Cerebellar cortex (tissue), 1 donor: ENCODE results near the gene SIM1.

Experiments used
- DNase-seq: peaks from one replicate; pipeline ENCODE4 v3.0.0-alpha.2; 2015; ENCODE audit warnings: low spot score

The SIM1 gene, protein sequence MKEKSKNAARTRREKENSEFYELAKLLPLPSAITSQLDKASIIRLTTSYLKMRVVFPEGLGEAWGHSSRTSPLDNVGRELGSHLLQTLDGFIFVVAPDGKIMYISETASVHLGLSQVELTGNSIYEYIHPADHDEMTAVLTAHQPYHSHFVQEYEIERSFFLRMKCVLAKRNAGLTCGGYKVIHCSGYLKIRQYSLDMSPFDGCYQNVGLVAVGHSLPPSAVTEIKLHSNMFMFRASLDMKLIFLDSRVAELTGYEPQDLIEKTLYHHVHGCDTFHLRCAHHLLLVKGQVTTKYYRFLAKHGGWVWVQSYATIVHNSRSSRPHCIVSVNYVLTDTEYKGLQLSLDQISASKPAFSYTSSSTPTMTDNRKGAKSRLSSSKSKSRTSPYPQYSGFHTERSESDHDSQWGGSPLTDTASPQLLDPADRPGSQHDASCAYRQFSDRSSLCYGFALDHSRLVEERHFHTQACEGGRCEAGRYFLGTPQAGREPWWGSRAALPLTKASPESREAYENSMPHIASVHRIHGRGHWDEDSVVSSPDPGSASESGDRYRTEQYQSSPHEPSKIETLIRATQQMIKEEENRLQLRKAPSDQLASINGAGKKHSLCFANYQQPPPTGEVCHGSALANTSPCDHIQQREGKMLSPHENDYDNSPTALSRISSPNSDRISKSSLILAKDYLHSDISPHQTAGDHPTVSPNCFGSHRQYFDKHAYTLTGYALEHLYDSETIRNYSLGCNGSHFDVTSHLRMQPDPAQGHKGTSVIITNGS

DNA sequence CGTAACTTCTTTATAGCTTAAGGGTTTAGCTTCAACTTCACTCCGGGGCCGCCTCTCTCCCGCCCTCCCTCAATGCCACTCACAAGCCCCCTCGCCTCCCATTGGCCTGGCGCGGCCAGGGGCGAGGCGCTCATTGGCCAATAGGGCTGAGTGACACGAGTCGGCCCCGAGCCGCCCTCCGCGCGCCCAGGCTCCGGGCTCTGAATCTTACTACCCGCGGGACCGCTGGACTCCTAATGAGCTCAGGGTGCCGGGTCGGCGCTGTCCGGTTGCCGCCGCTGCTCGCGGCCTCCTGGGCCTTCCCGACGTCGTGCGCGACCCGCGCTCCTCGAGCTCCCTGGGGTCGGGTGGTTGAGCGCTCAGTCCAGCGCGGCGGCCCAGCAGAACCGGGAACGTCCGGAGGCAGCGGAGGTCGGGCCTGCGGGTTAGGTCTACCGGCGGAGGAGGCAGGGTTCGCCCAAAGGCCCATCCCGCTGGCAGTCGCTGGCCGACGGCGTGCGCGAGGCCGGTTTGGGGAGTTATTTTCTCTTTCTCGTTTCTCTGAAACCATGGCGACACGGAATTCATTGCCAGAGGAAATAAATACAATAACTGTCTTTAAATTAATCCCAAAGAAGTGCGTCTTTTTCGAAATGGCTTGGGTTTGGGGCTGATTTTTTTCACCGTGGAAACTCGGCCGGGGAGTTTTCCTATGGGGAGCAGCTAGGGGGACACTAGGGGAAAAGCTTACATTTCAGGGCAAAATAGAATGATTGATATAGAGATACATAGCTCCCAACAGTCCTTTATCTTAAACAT lies at the start of gene SIM1:
TSS of gene SIM1 (minus strand) at position 19 of the 798 bp plus-strand sequence. CDS start 1,453 bp downstream, outside the sequence.
- peak; percentile 13 for DNase-seq

DNA sequence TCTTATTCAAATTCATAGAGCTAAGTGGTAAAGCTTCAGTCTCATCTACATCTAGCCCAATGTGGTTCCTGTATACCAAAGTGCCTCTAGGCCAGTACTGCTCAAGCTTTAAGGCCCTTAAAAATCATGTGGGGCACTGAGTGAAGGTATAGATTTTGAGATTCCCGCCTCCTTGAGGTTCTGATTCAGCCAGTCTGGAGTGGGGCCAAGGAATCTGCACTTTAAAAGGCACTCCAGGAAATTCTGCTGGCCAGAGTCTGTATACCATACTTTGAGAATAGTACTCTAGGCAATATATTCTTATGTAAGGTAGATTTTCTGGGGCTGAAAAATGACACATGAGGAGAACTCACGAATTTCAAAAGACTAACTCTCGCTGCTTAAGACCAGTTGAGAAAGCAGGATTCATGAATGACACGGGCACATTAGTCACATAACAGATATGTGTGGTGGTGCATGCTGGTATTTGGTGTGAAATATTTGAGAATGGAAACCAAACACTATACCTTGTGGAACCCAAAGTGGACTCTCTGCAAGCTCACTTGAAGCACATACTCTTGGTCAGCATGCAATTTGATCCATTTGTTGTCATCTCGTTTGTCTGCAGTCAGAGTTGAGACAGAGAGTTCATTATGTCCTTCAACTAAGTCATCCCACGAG lies 47.6 kb upstream of the SIM1 start:
- no peak for DNase-seq

DNA sequence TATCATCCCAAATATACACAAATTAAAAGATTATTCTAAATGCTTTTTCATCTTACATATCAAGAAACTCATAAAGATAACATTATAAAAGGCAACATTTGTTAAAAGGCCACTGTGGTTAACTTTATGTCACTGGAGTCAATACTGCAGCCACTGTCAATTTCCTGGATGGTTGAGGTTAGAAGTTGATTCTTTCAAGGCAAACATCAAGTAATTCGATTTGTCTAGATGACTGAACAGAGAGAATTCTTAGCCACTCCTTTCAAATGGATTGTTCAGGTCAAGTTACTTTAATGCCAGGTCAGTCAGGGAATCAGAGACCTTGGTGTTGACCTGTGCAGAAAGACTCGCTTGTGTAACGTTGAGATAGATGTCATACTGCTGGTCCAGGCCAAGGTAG lies 44.4 kb upstream of the SIM1 start:
- no peak for DNase-seq

DNA sequence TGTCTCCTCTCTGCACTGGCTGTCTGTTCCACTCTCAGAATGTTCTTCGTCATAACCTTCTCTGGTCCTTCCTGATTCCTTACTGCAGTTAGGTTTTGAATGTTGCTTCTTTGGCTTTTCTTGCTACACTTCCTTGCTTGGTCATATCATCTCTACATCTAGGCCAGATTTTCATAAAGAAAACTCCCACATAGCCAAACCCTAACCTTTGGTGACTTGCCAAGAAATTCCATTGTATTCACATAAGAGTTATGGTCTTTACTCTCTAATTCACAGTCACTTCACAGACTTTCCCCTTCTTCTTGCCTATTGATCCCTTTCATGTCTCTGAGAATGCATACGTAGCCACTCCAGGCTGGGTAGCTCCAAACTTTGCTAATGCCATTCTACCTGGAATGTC lies 41.9 kb upstream of the SIM1 start:
- no peak for DNase-seq

DNA sequence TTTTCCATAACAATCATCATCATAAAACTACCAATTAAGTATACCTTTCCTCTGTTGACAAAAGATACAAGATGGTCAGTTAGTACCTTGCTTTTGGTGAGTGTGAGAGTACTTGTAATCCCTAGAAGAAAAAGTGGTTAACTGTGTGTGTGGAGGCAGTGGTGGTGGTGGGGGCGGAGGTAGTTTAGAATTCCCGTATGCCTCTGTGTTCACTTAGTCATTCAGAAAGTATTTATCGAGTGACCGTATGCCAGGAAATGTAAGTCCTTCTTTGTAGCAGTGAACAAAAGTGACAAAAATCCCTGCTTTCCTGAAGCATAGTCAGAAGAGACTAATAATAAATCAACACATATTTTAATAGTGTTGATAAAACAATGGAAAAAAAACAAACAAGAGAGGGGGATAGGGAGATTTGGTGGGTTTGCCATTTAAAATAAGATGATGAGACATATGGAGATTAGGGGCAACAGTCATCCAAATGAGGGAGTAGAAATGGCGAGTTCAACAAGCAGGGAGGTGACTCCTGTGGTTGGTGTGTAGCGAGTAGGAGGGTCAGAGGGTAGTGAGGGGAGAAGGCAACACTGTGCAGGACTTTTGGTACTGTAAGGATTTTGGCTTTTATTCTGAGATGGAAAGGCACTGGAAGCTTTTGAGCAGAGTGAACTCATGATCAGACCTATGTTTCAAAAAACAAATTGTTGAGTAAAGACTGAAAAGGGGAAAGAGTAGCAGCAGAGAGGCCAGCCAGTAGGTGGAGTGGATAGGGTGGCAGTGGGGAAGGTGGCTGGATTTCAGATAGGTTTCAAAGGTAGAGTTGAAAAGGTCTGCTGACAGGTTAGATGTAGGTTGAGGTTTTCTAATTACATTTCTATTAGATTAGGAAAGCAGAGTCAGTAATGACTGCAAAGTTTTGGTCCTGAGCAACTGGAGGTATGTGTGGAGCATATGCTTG lies 40.3 kb upstream of the SIM1 start:
- no peak for DNase-seq

DNA sequence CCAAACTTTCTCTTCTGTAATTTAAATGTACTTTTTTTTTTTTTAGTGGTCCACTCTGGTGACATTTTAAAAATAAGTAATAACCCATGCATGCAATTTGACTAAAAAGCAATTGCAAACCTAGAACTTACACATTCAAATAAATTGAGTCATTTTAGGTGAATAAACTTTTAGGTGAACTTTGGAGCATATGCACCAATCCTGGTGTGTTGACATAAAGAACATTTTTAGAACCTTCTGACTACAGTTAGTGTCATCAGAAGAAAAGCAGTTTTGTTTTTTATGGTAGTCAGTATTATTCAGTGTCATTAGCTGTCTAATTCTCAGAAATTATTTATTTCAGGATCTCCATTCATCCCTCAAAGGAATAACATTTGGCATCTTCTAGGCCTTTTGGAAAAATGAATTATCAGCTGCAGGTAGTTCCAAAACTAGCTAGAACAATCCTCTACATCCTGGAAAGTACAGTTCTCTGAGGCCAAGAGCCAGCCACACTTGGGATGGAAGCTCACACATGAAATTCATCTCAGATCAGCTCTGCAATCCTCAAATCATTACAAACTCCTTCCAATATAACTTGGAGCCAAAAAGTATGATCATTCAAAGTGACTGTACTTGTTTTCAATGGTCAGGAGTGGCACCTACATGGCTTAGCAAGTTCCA lies 38.5 kb upstream of the SIM1 start:
- DNase-seq: no peak

DNA sequence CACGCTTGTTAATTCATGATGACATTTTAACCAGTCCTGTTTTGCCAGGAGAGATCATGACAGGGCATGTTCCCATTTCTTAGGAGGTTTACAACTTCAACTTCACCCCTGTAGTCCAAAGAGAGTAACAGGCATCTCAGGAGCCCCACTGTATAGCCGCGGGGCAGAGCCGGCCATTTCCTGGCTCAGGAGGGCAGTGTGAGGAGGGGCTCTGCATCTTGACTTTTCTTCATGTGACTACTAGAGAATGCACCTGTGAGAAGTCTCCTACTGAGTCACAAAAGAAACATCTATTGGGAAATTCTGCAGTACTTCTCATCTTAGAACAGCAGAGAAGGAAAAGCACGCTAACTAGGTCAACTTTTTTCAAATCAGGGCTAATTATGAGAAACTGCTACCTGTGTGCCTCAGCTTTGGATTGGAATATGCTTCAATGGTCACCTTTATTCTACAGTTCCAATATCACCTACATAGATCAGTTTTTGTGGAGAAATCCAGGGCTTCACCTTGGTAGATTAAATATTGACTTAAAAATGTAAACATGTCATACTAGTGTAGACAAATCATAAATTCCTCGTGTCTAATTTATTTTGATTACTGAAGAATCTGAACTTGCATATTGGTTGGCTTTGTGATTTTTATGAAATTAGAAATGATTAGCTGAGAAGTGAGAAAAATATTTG lies 28.6 kb upstream of the SIM1 start:
- DNase-seq: no peak

DNA sequence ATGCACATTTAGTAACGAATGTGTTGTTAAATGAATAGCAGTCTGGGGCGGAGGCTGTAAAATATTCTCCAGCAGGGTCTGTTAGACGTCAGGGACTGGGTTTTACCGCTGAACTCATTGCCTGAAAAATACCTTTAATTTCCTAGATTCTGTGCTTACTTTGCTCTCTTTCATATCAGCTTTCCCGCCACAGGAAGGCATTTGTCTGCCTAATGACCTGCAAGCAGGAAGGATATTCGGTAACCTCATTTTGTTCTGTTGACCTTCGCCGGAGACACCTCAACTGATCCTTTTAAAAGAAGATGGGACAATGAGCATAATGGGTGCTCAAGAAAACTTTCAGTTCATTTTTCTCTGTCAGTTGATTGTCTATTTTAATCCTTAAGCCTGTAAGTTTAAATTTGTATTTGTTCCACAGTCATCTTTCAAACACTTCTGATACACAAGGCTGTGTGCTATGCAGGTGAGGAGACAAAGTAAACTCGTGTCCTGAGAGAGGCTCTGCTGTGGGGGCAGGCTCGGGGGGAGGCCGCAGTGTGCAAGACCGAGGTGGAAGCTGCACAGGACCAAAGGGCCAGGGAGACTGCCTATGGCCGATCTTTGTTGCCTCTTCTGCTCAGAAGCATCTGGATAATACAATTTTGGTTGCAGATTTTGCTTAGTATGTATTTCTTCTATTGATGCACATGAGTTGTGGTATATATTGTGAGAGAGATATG lies 27.4 kb upstream of the SIM1 start:
- DNase-seq: no peak

DNA sequence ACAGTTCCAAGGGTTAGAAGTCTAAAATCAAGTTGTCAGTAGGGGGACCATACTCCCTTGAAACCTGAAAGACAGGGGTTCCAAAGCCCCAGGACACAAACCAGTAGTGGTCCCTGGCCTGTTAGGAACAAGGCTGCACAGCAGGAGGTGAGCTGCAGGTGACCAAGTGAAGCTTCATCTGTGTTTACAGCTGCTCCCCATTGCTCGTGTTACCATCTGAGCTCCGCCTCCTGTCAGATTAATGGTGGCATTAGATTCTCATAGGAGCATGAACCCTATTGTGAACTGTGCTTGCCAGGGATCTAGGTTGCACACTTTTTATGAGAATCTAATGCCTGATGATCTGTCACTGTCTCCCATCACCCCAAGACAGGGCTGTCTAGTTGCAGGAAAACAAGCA lies 25.3 kb upstream of the SIM1 start:
- DNase-seq: no peak

DNA sequence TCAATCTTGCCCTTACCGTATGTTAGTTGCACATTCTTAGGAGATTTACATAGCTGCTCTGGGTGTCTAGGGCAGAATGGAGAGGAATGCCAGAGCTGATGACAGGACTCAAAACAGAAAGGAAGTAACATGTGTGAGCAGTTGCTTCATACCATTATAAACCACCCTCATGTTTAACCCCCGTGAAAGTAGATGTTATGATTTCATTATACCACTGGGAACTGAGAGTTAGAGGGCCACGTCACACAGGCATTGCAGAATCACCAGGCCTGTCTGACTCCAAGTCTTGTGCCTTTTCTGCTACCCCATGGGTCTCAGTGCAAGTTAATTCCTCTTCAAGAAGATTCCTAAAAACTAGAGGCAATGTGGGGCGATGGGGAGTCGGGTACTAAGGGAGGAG lies 23.5 kb upstream of the SIM1 start:
- no peak for DNase-seq

DNA sequence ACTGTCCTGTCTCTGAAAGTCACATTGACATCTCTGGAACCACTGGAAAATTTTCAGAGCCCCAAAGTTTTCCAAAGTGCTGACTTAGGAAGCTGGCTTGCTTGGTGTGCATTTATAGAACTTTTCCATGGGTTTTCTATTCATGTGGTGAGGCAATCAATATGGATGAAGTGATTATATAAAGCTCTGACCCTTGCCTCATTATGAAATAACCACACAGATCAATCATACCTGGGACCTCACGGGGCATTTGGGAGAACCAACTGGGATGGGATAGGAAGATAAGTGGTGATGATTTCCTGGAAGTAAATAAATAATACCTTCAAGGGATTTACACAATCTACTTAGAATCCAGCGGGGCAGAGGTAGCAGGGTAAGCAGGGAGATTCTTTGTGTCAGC lies 22.9 kb upstream of the SIM1 start:
- DNase-seq: no peak

DNA sequence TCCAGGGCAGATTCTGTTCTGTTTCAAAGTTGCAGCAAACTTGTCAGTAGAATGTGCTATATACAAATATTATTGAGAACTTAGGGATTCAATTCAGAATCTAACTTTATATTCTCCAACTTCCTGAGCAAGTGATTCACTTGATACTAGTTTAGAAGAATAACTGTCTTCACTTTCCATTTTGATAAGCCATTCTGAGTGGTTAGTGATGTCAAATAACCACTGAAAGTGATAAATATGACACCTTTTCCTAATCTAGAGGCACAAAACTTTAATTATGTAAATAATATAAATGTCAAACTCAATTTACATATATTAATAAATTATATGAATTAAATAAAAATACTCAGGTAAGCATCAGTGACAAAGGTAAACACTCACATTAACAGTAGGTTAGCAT lies 20.5 kb upstream of the SIM1 start:
- DNase-seq: no peak

DNA sequence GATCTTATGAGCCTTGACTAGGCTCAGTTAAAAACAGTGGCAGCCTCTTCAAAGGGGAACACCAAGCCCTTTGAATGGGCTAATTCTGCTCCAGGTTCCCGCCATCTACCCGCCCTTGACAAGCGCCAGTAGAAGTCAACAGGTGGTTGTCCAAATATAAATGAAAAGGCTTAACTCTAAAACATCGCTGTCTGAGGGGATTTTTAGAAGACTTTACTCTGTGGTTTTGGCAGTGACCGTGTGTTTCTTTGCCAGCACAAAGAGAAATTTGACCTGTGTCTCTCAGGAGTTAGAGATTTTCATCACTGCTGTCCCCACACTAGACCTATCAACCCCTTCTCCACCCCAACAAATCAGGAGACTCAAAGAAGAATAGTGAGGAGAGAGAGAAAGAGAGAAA lies 19.8 kb upstream of the SIM1 start:
- DNase-seq: no peak

DNA sequence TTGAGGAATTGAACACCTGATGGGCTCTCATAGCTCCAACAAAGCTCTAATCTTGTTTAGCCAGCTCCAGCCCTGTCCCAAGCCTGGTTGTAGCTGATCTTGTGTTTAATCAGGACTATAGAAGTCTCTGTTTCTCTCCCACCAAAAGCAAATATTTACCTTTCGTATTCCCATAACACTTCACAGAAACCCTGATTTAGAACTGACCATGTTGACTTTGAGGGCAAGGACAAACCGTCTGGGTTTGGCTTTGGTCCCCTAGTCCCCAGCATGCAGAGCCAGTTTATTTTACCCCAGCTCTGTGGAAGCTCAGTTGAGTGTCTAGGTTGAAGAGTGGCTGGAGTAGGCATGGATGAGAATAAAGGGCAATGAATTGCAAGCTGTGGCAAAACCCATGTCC lies 18.0 kb upstream of the SIM1 start:
- DNase-seq: no peak

DNA sequence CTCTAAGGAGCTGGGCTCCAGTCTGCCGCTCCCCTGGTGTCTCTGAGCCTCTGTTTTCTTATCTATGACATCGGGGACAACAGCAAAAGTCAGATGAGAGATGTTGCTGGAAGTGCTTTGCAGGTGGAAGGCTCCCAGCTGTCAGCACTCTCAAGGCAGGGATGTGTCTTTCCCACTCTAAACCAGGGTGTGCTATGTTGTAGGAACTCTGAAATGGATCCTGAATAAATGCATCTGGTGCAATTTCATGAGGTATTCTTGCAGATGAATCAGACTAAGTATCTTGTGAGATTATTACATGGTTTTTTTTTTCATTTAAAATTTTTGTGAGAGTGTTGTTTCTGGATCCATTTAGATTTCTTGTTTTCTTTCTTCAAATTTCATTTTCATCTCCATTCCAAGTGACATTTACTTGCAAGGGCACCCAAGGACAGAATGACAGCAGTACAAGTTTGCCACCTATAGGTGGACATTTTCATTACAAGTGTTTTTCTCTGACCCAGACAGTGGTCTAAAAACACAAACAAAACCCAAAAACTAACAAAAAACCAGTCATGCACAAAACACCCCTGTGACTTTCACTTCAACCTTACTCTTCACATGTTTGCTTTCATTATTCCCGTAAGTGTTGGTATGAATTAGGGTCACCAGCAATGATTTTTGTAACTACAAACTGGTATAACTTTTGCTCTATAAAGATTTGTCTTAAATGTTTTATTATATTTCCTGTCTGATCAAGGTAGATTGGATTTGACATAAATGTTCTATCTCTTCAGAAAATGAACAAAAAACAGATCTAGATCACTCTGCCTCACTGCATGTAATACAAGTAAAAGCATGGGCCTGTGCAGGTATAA lies 14.7 kb upstream of the SIM1 start:
- peak; percentile 29 for DNase-seq

DNA sequence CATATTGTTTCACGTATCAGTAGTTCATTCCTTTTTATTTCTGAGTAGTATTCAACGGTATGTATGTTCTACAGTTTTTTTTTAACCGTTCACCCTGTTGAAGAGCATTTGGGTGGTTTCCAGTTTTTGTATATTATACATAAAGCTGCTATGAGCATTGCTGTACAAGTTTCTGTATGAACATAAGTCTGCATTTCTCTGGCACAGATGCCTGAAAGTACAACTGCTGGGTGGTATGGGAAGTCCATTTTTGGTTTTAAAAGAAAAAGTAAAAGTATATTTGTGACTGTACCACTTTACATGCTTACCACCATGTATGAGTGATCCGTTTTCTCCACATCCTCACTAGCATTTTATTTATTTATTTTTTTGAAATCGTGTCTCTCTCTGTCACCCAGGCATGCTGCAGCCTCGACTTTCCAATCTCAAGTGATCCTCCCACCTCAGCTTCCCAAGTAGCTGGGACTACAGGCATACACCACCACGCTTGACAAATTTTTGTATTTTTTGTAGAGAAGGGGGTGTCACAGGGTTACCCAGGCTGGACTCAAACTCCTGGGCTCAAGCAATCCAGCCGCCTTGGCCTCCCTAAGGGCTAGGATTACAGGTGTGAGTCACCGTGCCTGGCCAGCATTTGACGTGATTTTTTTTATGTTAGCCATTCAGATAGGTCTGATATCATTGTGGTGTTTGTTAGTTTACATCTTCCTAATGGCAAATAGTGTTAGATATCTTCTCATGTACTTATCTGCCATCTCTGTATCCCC lies 11.0 kb upstream of the SIM1 start:
- DNase-seq: no peak

DNA sequence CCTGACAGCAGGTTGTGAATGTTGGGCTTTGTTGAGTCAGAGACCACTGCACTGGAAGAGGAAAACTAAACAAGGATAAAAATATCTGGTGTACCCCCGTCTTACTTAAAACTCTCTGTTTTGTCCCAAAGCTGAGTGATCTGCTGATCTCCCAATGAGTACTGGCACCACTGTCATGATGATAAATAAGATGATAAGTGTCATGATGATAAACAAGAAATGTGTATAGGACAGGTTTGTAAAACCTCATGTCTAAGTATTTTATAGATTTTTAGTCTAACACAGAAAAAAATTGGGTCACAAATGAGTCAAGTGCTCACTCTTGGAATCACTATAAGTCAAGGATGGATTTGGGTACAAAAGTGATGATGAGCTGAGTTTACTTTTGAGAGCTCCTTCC lies 8.5 kb upstream of the SIM1 start:
- no peak for DNase-seq
